Esophagus muscularis mucosa (tissue), 4 donors: ENCODE data around the gene NTM. TPM values are rescaled to one million over a fixed set of nuclear protein-coding genes. Genes with fewer than 3 reads are reported as not detected.

Source experiments
- DNase-seq: peaks from one replicate; pipeline ENCODE4 v3.0.0-alpha.2; 2017; ENCODE audit errors: extremely low spot score
- H3K27ac ChIP-seq, 4 donors: fragments of 200-600 bp; sonication (generic); replicated peaks in 1 of 4; 1 replicate in 3 of 4; 2 replicates in 1 of 4; pipeline ENCODE4 v1.5.1; 2016 to 2019; ENCODE audit warnings: mild to moderate bottlenecking in 1 of 4
- H3K27me3 ChIP-seq, 4 donors: fragments of 200-600 bp; sonication (generic); one replicate each; pipeline versions ENCODE4 v1.5.1 to v1.6.0; 2016 to 2019
- H3K36me3 ChIP-seq, 4 donors: fragments of 200-600 bp; sonication (generic); one replicate each; pipeline ENCODE4 v1.5.1; 2016 to 2019
- H3K4me1 ChIP-seq, 4 donors: fragments of 200-600 bp; sonication (generic); one replicate each; pipeline ENCODE4 v1.5.1; 2016 to 2019
- H3K4me3 ChIP-seq, 4 donors: fragments of 200-600 bp; sonication (generic); 1 replicate in 2 of 4; 2 replicates in 2 of 4; pipeline ENCODE4 v1.5.1; 2016 to 2019; ENCODE audit warnings: mild to moderate bottlenecking in 4 of 4, moderate library complexity in 1 of 4
- H3K9me3 ChIP-seq, 4 donors: fragments of 200-600 bp; sonication (generic); 1 replicate in 3 of 4; 2 replicates in 1 of 4; pipeline ENCODE4 v1.5.1; 2016 to 2019
- EP300 ChIP-seq: sonication (generic); formaldehyde crosslinking; IDR thresholded peaks from one replicate; pipeline ENCODE4 v1.6.1; 2017; ENCODE audit warnings: antibody characterized with exemption
- POLR2A ChIP-seq: fragments of 450-650 bp; IDR thresholded peaks from one replicate; pipeline ENCODE4 v1.6.1; 2017; ENCODE audit warnings: antibody characterized with exemption, moderate library complexity, mild to moderate bottlenecking, low read depth
- POLR2AphosphoS5 ChIP-seq, 2 donors: sonication (generic); formaldehyde crosslinking; IDR thresholded peaks; one replicate each; pipeline ENCODE4 v1.6.1; 2017; ENCODE audit warnings: antibody characterized with exemption in 2 of 2
- WGBS: methylation state at CpG from one replicate; pipeline ENCODE4 v1.1.5; 2018; 5-methylcytosine and 5-hydroxymethylcytosine counted together
- intact Hi-C: fragments of 100-400 bp; cut with DNase I; formaldehyde crosslinking; loops from one replicate; pipeline ENCODE4 v1.15.1; 2023
- total RNA-seq, 4 donors: library from RNA; depleted of rRNA; stranded (reverse); fragments of >200 nt; gene quantifications; one replicate each; pipeline versions ENCODE4 v1.1.0 to v1.2.1, GENCODE V29; 2016
- TF ChIP-seq, protein P1 (sequence below), 3 experiments: fragments of 200-600 bp in 2 of 3; fragments of 450-650 bp in 1 of 3; sonication (generic) in 2 of 3; IDR thresholded peaks; one replicate each; pipeline ENCODE4 v1.5.1; 2017 to 2019; ENCODE audit warnings: antibody characterized with exemption in 3 of 3, mild to moderate bottlenecking in 2 of 3, moderate library complexity in 1 of 3

NTM gene
- total RNA-seq, 4 donors from 2014 or later, result 5.6 to 25.3 (median 8.3) TPM

DNA sequence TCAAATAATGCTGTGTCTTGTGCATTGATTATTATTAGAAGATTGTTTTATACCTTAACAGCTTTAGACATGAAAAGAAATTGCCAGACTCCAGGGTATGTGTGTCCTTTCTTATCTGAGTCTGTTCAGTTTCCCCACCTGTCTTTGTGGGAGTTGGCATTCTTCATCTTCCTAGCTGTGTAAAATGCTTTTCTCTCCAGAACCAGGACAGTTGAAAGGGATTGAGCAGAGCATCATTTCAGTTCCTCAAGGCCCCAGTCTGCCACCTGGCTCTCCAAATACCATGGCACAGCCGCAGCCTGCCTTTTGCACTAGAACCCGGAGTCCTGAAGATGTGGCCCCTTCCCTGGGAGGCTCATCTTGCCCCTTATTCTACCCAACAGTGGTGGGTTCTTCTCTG, 851.9 kb downstream of the NTM start:
- Histone ChIP-seq H3K4me1 (peaks cover 0 to 12% (median 6%) of the 10 kb centered on the region in 4 donors), H3K36me3 (no peaks in the 10 kb centered on the region), H3K27ac (no peak overlapping the region), H3K4me3 (no peak overlapping the region), H3K27me3 (no peaks in the 10 kb centered on the region), H3K9me3 (no peaks in the 10 kb centered on the region)
- TF ChIP-seq EP300, result no peak
- TF ChIP-seq, protein P1, sequence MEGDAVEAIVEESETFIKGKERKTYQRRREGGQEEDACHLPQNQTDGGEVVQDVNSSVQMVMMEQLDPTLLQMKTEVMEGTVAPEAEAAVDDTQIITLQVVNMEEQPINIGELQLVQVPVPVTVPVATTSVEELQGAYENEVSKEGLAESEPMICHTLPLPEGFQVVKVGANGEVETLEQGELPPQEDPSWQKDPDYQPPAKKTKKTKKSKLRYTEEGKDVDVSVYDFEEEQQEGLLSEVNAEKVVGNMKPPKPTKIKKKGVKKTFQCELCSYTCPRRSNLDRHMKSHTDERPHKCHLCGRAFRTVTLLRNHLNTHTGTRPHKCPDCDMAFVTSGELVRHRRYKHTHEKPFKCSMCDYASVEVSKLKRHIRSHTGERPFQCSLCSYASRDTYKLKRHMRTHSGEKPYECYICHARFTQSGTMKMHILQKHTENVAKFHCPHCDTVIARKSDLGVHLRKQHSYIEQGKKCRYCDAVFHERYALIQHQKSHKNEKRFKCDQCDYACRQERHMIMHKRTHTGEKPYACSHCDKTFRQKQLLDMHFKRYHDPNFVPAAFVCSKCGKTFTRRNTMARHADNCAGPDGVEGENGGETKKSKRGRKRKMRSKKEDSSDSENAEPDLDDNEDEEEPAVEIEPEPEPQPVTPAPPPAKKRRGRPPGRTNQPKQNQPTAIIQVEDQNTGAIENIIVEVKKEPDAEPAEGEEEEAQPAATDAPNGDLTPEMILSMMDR (IDR thresholded peaks at IDR 0.05), result no peak
- no peak for TF ChIP-seq POLR2AphosphoS5 (IDR thresholded peaks at IDR 0.05)
- intact Hi-C loops, result no loop called here
- 96% methylated on average over 2 of the region's 2 CpGs for WGBS
- no peak for DNase-seq

DNA sequence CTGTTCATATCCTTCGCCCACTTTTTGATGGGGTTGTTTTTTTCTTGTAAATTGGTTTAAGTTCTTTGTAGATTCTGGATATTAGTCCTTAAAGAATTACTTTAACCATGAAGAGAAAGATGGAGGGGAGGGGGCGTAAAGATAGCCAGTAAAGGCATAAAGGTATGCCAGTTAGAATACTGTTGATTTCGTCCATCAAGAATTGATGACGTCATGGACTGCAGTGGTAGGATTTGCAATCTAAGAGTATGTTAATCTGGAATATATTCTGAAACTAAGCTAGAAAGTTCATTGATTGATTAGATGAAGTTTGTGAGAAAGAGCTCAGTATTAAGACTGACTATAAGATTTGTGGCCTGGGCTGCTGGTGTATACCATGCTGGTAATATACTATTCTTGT, 856.1 kb downstream of the NTM start:
- intact Hi-C loops, result no loop called here
- DNase-seq, result no peak
- H3K4me1 ChIP-seq, result peaks cover 0 to 7% (median 0%) of the 10 kb centered on the region in 4 donors
- TF ChIP-seq EP300 (no peak), POLR2AphosphoS5 (IDR thresholded peaks at IDR 0.05) (no peak), POLR2A (no peak)
- TF ChIP-seq, protein P1 (IDR thresholded peaks at IDR 0.05), result no peak
- no peaks in the 10 kb centered on the region for H3K27me3 ChIP-seq
- no peak overlapping the region for H3K27ac ChIP-seq
- H3K36me3 ChIP-seq, result no peaks in the 10 kb centered on the region
- WGBS, result 90% methylated on average over 4 of the region's 4 CpGs
- no peak overlapping the region for H3K4me3 ChIP-seq
- no peaks in the 10 kb centered on the region for H3K9me3 ChIP-seq

DNA sequence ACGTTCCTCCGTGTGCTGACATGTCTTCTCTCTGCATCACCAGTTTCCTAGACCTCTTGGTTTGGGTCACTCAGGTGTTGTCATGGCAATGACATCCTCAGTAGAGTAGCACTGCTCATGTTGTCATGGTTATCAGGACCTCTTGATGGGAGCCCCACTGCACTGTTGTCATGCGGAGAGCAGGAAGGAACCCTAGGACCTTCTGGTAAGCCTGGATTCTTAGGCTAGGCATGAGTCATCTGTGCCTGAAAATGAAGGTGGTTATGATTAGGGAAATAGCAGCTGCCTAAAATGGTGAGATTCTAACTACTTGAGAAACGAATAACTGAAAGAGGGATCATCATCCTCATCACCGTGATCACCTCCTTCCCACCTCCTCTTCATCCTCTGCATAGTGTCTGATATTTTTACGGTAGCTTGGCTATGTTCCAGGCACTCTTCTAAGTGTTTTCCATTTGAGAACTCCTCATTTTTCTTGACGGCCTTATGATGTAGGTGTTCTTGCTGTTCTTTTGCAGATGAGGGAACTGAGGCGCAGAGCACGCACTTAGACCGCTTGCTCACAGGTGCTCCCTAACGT, 858.4 kb downstream of the NTM start:
- WGBS, result 88% methylated on average over 11 of the region's 11 CpGs
- peaks cover 0 to 11% (median 0%) of the 10 kb centered on the region in 4 donors for H3K4me1 ChIP-seq
- TF ChIP-seq, protein P1 (IDR thresholded peaks at IDR 0.05), result no peak
- TF ChIP-seq POLR2AphosphoS5 (IDR thresholded peaks at IDR 0.05) (no peak), POLR2A (no peak), EP300 (no peak)
- intact Hi-C loops, result no loop called here
- H3K4me3 ChIP-seq, result no peak overlapping the region
- DNase-seq, result no peak
- no peaks in the 10 kb centered on the region for H3K27me3 ChIP-seq
- H3K27ac ChIP-seq, result no peak overlapping the region
- no peaks in the 10 kb centered on the region for H3K9me3 ChIP-seq
- H3K36me3 ChIP-seq, result no peaks in the 10 kb centered on the region

DNA sequence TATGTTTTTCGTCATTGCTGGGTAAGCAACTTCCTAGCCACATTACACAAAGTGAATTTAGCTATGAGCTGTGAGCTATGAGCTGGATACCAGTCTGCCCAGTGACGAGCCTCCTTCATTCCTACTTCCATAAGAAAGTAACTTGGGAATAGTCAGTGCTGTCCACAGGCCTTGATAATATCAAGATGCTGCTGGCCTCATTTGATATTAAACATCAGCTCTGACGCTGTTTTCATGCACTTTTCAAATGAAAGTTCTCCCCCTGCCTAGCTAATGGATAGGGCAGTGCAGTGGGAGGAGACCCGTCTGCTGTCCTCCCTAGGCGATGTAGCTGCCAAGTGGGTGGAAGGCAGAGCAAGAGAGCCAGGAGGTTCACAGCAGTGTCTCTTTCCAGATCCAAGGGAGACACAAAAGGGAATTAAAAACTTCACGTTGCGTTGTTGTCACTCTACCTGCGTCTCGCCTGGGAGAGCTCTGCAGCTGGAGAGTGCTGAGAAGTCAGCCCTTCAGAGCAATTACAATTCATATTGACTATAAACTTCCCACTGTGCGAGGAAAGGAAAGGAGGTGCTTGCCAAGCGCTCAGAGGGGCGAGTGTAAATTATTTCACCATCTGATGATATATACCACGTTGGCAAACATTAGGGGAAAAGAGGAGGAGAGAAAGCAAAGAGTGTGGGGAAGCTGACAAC, 861.4 kb downstream of the NTM start:
- no peak for TF ChIP-seq POLR2A
- TF ChIP-seq POLR2AphosphoS5 (IDR thresholded peaks at IDR 0.05), result peak in 1 of 2 donors; percentile 26
- TF ChIP-seq, protein P1 (IDR thresholded peaks at IDR 0.05), result no peak
- no peak for TF ChIP-seq EP300
- peak overlapping the region in 2 of 4 donors; percentile 18 to 31 for H3K4me3 ChIP-seq
- H3K27ac ChIP-seq, result no peak overlapping the region
- intact Hi-C loops, result no loop called here
- H3K4me1 ChIP-seq, result peaks cover 0 to 11% (median 0%) of the 10 kb centered on the region in 4 donors
- DNase-seq, result no peak
- 65% methylated on average over 13 of the region's 13 CpGs for WGBS
- H3K9me3 ChIP-seq, result no peaks in the 10 kb centered on the region
- H3K36me3 ChIP-seq, result no peaks in the 10 kb centered on the region
- no peaks in the 10 kb centered on the region for H3K27me3 ChIP-seq
